HepG2 (cell line): Measurements from ENCODE around the gene ZPR1. TPM values are rescaled to one million over a fixed set of nuclear protein-coding genes. Genes with fewer than 3 reads are reported as not detected.

Experiments
- KMT2A ChIP-seq: sonication (generic); formaldehyde crosslinking; IDR thresholded peaks from 2 replicates; pipeline ENCODE4 v1.4.0; 2020; ENCODE audit warnings: missing genetic modification reagents
- PAWR ChIP-seq: sonication (generic); formaldehyde crosslinking; IDR thresholded peaks from 2 replicates; pipeline ENCODE4 v1.4.0; 2020; ENCODE audit warnings: missing genetic modification reagents, mild to moderate bottlenecking, borderline replicate concordance
- REPIN1 ChIP-seq: sonication (generic); formaldehyde crosslinking; IDR thresholded peaks from 2 replicates; pipeline ENCODE4 v1.8.0; 2022; ENCODE audit warnings: missing genetic modification reagents, low read depth, mild to moderate bottlenecking, borderline replicate concordance
- TRIM24 ChIP-seq: sonication (generic); formaldehyde crosslinking; IDR thresholded peaks from 2 replicates; pipeline ENCODE4 v1.8.0; 2022; ENCODE audit warnings: mild to moderate bottlenecking, missing genetic modification reagents
- ZNF629 ChIP-seq: sonication (generic); formaldehyde crosslinking; conservative IDR thresholded peaks from 2 replicates; pipeline ENCODE4 v1.5.0; 2020; ENCODE audit warnings: missing genetic modification reagents
- polyA plus RNA-seq, 8 experiments: library from polyadenylated mRNA; depleted of rRNA in 3 of 8; stranded (reverse) in 7 of 8; unstranded in 1 of 8; fragments of >200 nt; fragmentation: Illumina TruSeq in 4 of 8; extraction: Trizol in 4 of 8; gene quantifications; 2 replicates each; pipeline versions ENCODE4 v1.2.1 to v1.2.3, GENCODE V29; 2011 to 2016; ENCODE audit warnings: low read depth in 4 of 8, missing spikeins in 1 of 8, mixed read lengths in 1 of 8; ENCODE audit not compliant: insufficient read depth in 1 of 8
- total RNA-seq, 5 experiments: library from RNA; depleted of rRNA; stranded (reverse); fragments of >200 nt; fragmentation: Illumina TruSeq; extraction: Trizol; gene quantifications; 2 replicates each; pipeline ENCODE4 v1.2.3, GENCODE V29; 2016; ENCODE audit warnings: low read depth in 1 of 5
- TF ChIP-seq, protein P1 (sequence below): sonication (generic); formaldehyde crosslinking; IDR thresholded peaks from 2 replicates; pipeline ENCODE4 v1.4.0; 2020; ENCODE audit warnings: missing genetic modification reagents, mild to moderate bottlenecking, borderline replicate concordance
- TF ChIP-seq, protein P2 (sequence below): sonication (generic); formaldehyde crosslinking; IDR thresholded peaks from 2 replicates; pipeline ENCODE4 v1.4.0; 2020; ENCODE audit warnings: missing genetic modification reagents, borderline replicate concordance
- TF ChIP-seq, protein P3 (sequence below): sonication (generic); formaldehyde crosslinking; conservative IDR thresholded peaks from 2 replicates; pipeline ENCODE4 v1.4.0; 2020; ENCODE audit warnings: missing genetic modification reagents
- TF ChIP-seq, protein P4 (sequence below): sonication (generic); formaldehyde crosslinking; IDR thresholded peaks from 2 replicates; pipeline ENCODE4 v1.4.0; 2020; ENCODE audit warnings: mild to moderate bottlenecking, missing genetic modification reagents

The ZPR1 gene
- total and polyA plus RNA-seq, 2 of the 13 experiments (the other 11 are each of a cell fraction or from before 2014, with no cell fraction given): 40.0 to 79.3 TPM

DNA sequence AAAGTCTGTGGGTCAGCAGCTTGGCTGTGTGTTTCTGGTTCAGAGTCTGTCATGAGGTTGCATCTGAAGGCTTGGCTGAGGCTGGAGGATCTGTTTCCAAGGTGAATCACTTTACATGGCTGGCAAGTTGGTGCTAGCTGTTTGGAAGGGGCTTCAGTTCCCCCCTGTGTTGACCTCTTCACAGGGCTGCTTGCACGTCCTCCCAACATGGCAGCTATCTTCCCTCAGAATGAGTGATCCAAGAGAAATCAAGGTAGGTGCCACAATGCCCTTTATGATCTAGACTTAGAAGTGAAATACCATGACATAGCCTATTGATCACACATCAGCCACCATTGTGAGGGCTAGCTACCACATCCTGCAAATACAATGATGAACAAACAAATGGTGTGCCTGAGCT, 25.3 kb upstream of the ZPR1 start (continued):
- TF ChIP-seq, protein P1, sequence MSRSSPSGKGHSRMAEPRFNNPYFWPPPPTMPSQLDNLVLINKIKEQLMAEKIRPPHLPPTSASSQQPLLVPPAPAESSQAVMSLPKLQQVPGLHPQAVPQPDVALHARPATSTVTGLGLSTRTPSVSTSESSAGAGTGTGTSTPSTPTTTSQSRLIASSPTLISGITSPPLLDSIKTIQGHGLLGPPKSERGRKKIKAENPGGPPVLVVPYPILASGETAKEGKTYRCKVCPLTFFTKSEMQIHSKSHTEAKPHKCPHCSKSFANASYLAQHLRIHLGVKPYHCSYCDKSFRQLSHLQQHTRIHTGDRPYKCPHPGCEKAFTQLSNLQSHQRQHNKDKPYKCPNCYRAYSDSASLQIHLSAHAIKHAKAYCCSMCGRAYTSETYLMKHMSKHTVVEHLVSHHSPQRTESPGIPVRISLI (CRISPR knock-in tag): no peak
- TF ChIP-seq PAWR (CRISPR knock-in tag): no peak
- TF ChIP-seq, protein P2, sequence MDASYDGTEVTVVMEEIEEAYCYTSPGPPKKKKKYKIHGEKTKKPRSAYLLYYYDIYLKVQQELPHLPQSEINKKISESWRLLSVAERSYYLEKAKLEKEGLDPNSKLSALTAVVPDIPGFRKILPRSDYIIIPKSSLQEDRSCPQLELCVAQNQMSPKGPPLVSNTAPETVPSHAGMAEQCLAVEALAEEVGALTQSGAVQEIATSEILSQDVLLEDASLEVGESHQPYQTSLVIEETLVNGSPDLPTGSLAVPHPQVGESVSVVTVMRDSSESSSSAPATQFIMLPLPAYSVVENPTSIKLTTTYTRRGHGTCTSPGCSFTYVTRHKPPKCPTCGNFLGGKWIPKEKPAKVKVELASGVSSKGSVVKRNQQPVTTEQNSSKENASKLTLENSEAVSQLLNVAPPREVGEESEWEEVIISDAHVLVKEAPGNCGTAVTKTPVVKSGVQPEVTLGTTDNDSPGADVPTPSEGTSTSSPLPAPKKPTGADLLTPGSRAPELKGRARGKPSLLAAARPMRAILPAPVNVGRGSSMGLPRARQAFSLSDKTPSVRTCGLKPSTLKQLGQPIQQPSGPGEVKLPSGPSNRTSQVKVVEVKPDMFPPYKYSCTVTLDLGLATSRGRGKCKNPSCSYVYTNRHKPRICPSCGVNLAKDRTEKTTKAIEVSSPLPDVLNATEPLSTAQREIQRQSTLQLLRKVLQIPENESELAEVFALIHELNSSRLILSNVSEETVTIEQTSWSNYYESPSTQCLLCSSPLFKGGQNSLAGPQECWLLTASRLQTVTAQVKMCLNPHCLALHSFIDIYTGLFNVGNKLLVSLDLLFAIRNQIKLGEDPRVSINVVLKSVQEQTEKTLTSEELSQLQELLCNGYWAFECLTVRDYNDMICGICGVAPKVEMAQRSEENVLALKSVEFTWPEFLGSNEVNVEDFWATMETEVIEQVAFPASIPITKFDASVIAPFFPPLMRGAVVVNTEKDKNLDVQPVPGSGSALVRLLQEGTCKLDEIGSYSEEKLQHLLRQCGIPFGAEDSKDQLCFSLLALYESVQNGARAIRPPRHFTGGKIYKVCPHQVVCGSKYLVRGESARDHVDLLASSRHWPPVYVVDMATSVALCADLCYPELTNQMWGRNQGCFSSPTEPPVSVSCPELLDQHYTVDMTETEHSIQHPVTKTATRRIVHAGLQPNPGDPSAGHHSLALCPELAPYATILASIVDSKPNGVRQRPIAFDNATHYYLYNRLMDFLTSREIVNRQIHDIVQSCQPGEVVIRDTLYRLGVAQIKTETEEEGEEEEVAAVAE (CRISPR knock-in tag): no peak
- TF ChIP-seq, protein P3, sequence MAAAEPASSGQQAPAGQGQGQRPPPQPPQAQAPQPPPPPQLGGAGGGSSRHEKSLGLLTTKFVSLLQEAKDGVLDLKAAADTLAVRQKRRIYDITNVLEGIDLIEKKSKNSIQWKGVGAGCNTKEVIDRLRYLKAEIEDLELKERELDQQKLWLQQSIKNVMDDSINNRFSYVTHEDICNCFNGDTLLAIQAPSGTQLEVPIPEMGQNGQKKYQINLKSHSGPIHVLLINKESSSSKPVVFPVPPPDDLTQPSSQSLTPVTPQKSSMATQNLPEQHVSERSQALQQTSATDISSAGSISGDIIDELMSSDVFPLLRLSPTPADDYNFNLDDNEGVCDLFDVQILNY: no peak
- no peak for TF ChIP-seq KMT2A (CRISPR knock-in tag)
- no peak for TF ChIP-seq ZNF629 (CRISPR knock-in tag)
- TF ChIP-seq, protein P4, sequence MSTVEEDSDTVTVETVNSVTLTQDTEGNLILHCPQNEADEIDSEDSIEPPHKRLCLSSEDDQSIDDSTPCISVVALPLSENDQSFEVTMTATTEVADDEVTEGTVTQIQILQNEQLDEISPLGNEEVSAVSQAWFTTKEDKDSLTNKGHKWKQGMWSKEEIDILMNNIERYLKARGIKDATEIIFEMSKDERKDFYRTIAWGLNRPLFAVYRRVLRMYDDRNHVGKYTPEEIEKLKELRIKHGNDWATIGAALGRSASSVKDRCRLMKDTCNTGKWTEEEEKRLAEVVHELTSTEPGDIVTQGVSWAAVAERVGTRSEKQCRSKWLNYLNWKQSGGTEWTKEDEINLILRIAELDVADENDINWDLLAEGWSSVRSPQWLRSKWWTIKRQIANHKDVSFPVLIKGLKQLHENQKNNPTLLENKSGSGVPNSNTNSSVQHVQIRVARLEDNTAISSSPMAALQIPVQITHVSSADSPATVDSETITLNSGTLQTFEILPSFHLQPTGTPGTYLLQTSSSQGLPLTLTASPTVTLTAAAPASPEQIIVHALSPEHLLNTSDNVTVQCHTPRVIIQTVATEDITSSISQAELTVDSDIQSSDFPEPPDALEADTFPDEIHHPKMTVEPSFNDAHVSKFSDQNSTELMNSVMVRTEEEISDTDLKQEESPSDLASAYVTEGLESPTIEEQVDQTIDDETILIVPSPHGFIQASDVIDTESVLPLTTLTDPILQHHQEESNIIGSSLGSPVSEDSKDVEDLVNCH (CRISPR knock-in tag): no peak
- no peak for TF ChIP-seq TRIM24 (CRISPR knock-in tag)
- TF ChIP-seq REPIN1 (CRISPR knock-in tag): no peak
